Gastroesophageal sphincter (tissue), 4 donors: ENCODE measurements around the gene ZNF358. TPM values are rescaled to one million over a fixed set of nuclear protein-coding genes. Genes with fewer than 3 reads are reported as not detected.

Experiments used
- ATAC-seq: fragments of 150-250 bp; one replicate; pipeline ENCODE4 v1.9.1; 2016; ENCODE audit warnings: mild to moderate bottlenecking, moderate library complexity
- H3K27ac ChIP-seq, 4 donors: fragments of 200-600 bp; sonication (generic) in 3 of 4; 1 replicate in 3 of 4; 2 replicates in 1 of 4; pipeline ENCODE4 v1.5.1; 2016 to 2019
- H3K27me3 ChIP-seq: fragments of 200-600 bp; sonication (generic); one replicate; pipeline ENCODE4 v1.5.1; 2019
- H3K36me3 ChIP-seq, 2 donors: fragments of 200-600 bp; sonication (generic); one replicate each; pipeline ENCODE4 v1.5.1; 2019; ENCODE audit warnings: control low read depth in 1 of 2
- H3K4me1 ChIP-seq, 3 donors: fragments of 200-600 bp; sonication (generic); 1 replicate in 2 of 3; 2 replicates in 1 of 3; pipeline ENCODE4 v1.5.1; 2016 to 2019; ENCODE audit warnings: control low read depth in 2 of 3
- H3K4me3 ChIP-seq, 2 donors: fragments of 200-600 bp; sonication (generic); one replicate each; pipeline ENCODE4 v1.5.1; 2019; ENCODE audit warnings: mild to moderate bottlenecking in 1 of 2, moderate library complexity in 1 of 2
- H3K9me3 ChIP-seq, 3 donors: fragments of 200-600 bp; sonication (generic); one replicate each; pipeline ENCODE4 v1.5.1; 2017 to 2019; ENCODE audit warnings: control low read depth in 2 of 3
- CTCF ChIP-seq, 4 experiments: fragments of 200-600 bp in 2 of 4; fragments of 450-650 bp in 2 of 4; sonication (generic) in 1 of 4; IDR thresholded peaks; one replicate each; pipeline ENCODE4 v1.5.1; 2017 to 2019; ENCODE audit warnings: antibody characterized with exemption in 4 of 4, mild to moderate bottlenecking in 2 of 4, moderate library complexity in 2 of 4
- EP300 ChIP-seq: sonication (generic); formaldehyde crosslinking; IDR thresholded peaks from one replicate; pipeline ENCODE4 v1.6.1; 2017; ENCODE audit warnings: antibody characterized with exemption, mild to moderate bottlenecking
- POLR2A ChIP-seq, 2 donors: fragments of 450-650 bp; IDR thresholded peaks; one replicate each; pipeline ENCODE4 v1.6.1; 2017; ENCODE audit warnings: antibody characterized with exemption in 2 of 2, mild to moderate bottlenecking in 2 of 2, moderate library complexity in 1 of 2
- POLR2AphosphoS5 ChIP-seq: sonication (generic); formaldehyde crosslinking; IDR thresholded peaks from one replicate; pipeline ENCODE4 v1.6.1; 2017; ENCODE audit warnings: antibody characterized with exemption
- WGBS, 2 donors: methylation state at CpG; one replicate each; pipeline ENCODE4 v1.1.5; 2018; ENCODE audit warnings: low coverage in 1 of 2; 5-methylcytosine and 5-hydroxymethylcytosine counted together
- total RNA-seq, 4 donors: library from RNA; depleted of rRNA; stranded (reverse); fragments of >200 nt; gene quantifications; one replicate each; pipeline ENCODE4 v1.1.0, GENCODE V29; 2016

The ZNF358 gene
- total RNA-seq, 4 donors from 2014 or later: 63.9 to 153 (median 98.7) TPM

GRCh38 chr19:7486923-7487322, 29.0 kb upstream of the ZNF358 start:
- Histone ChIP-seq H3K4me1 (peaks cover 0 to 28% (median 4%) of the 10 kb centered on the region in 3 donors), H3K27me3 (no peaks in the 10 kb centered on the region), H3K9me3 (no peaks in the 10 kb centered on the region), H3K27ac (no peak overlapping the region), H3K4me3 (no peak overlapping the region), H3K36me3 (no peaks in the 10 kb centered on the region)
- WGBS, 2 donors: 29 to 30% methylated on average over 1 to 2 of the region's 2 CpGs
- no peak for ATAC-seq
- TF ChIP-seq POLR2A (IDR thresholded peaks at IDR 0.05) (no peak), CTCF (IDR thresholded peaks at IDR 0.05) (no peak), POLR2AphosphoS5 (no peak), EP300 (no peak)

- Histone ChIP-seq H3K9me3 (no peaks in the 10 kb centered on the region), H3K27me3 (no peaks in the 10 kb centered on the region), H3K36me3 (no peaks in the 10 kb centered on the region), H3K27ac (peak within 1 kb of the TSS; percentile 61 to 88 (median 86)), H3K4me1 (peaks cover 0 to 17% (median 4%) of the 10 kb centered on the region in 3 donors), H3K4me3 (peak within 1 kb of the TSS; percentile 54 to 67)
- peak; percentile 95 for ATAC-seq
- WGBS, 2 donors: 0% methylated on average over 7 of the region's 49 CpGs; no CpG with 5 or more reads in 1 of the 2 donors
- TF ChIP-seq CTCF (IDR thresholded peaks at IDR 0.05) (peak in 2 of 4 experiments; percentile 5 to 7), POLR2AphosphoS5 (peak; percentile 69), POLR2A (IDR thresholded peaks at IDR 0.05) (peak; percentile 71 to 80), EP300 (no peak)
These were observed 27.1 kb upstream of the ZNF358 start, which contains the start of gene PEX11G for GRCh38 chr19:7488736-7489353. Gene PEX11G, minus strand, starts transcription at chr19:7489035. Its CDS starts 25 bp downstream, at chr19:7489010.

- Histone ChIP-seq H3K9me3 (no peaks in the 10 kb centered on the region), H3K4me3 (peak overlapping the region in 1 of 2 donors; percentile 67), H3K4me1 (peaks cover 0 to 25% (median 4%) of the 10 kb centered on the region in 3 donors), H3K27me3 (no peaks in the 10 kb centered on the region), H3K36me3 (no peaks in the 10 kb centered on the region), H3K27ac (peak overlapping the region in 3 of 4 donors; percentile 83 to 88 (median 88))
- no peak for ATAC-seq
- WGBS, 2 donors: 80 to 91% methylated on average over 6 to 11 of the region's 11 CpGs
- no peak for TF ChIP-seq POLR2AphosphoS5
- no peak for TF ChIP-seq POLR2A (IDR thresholded peaks at IDR 0.05)
- no peak for TF ChIP-seq CTCF (IDR thresholded peaks at IDR 0.05)
- no peak for TF ChIP-seq EP300
These were observed 26.3 kb upstream of the ZNF358 start for GRCh38 chr19:7489609-7490044.

GRCh38 chr19:7492142-7492541, 23.8 kb upstream of the ZNF358 start:
- no peaks in the 10 kb centered on the region for H3K27me3 ChIP-seq
- TF ChIP-seq CTCF (IDR thresholded peaks at IDR 0.05) (no peak), POLR2AphosphoS5 (no peak), EP300 (no peak), POLR2A (IDR thresholded peaks at IDR 0.05) (no peak)
- peaks cover 0 to 33% (median 4%) of the 10 kb centered on the region in 3 donors for H3K4me1 ChIP-seq
- H3K27ac ChIP-seq: no peak overlapping the region
- no peaks in the 10 kb centered on the region for H3K9me3 ChIP-seq
- no peak overlapping the region for H3K4me3 ChIP-seq
- no peak for ATAC-seq
- WGBS, 2 donors: 63 to 74% methylated on average over 4 of the region's 4 CpGs
- no peaks in the 10 kb centered on the region for H3K36me3 ChIP-seq

- 75 to 89% methylated on average over 9 of the region's 11 CpGs for WGBS, 2 donors
- Histone ChIP-seq H3K27me3 (no peaks in the 10 kb centered on the region), H3K4me3 (no peak overlapping the region), H3K36me3 (no peaks in the 10 kb centered on the region), H3K4me1 (peaks cover 0 to 33% (median 4%) of the 10 kb centered on the region in 3 donors), H3K9me3 (no peaks in the 10 kb centered on the region), H3K27ac (no peak overlapping the region)
- TF ChIP-seq EP300 (no peak), POLR2A (IDR thresholded peaks at IDR 0.05) (no peak), CTCF (IDR thresholded peaks at IDR 0.05) (no peak), POLR2AphosphoS5 (no peak)
- ATAC-seq: no peak
These were observed 23.3 kb upstream of the ZNF358 start for GRCh38 chr19:7492558-7492957.
